Measurements from ENCODE around the gene TBXT.

The TBXT gene

DNA sequence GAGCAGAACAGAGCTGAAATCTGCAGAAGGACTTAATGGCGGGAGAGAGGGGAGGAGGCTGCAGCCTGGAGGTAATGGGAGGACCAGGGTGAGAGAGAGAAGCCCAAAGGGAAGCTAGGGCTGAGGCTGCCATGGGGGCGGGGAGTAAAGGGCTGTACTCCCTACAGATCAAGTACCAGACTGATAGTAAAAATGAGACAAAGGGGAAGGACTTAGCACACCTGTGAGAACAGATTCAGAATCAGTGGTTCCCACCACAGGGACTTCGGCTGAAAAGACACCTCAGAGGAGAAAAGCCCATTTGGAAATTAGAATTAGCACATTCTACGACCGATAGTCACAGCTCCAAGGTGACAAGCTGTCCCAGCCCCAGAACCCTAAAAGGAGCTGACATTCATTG lies 6.4 kb upstream of the TBXT start:
- no peaks in the 10 kb centered on the region for H3K27me3 ChIP-seq (ENCODE audit: insufficient read depth, low read depth)

DNA sequence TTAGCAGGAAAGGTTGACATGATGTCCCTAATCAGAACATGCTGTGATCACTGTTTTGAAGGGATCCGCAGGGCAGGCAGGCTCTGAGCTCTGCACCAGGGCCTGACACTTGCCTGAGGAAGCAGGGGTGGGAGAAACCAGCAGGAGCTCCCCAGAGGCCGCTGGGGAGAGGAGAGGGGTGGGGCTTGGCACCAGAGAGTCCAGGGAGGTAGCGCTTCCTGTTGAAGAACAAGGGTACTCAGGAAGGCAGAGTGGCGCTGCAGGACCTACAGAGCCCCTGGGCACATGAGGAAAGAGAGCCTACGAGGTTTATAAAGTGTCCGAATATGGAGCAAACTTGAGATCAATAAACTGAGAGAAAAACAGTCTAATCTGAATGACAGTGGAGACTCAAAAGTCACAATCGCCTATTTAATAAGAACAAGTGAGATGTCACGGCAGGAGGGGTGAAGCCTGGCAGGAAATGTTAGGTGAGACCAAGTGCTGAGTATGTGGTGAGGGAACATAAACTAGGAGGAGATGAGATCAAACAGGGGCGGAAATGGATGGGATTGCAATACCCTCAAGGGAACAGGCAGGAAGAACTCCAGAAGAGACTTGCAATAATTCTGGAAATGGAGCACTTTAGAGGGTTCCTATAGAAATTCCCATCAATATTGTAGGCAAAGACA lies 5.8 kb upstream of the TBXT start:
- Histone ChIP-seq H3K4me3 (IDR thresholded peaks at IDR 0.05; ENCODE audit: insufficient read depth, low read depth, low read length) (no peak overlapping the region), H3K36me3 (ENCODE audit: insufficient read depth) (no peaks in the 10 kb centered on the region), H3K27ac (no peak overlapping the region), H2AFZ (ENCODE audit: low read depth) (no peak overlapping the region), H3K79me2 (ENCODE audit: insufficient read depth, low read depth) (no peaks in the 10 kb centered on the region), H4K20me1 (ENCODE audit: insufficient read depth) (no peaks in the 10 kb centered on the region), H3K4me1 (ENCODE audit: low read depth, poor library complexity, severe bottlenecking) (no peaks in the 10 kb centered on the region), H3K27me3 (ENCODE audit: insufficient read depth, low read depth) (no peaks in the 10 kb centered on the region), H3K4me2 (no peak overlapping the region), H3K9ac (no peak overlapping the region)
- TF ChIP-seq, protein P1, sequence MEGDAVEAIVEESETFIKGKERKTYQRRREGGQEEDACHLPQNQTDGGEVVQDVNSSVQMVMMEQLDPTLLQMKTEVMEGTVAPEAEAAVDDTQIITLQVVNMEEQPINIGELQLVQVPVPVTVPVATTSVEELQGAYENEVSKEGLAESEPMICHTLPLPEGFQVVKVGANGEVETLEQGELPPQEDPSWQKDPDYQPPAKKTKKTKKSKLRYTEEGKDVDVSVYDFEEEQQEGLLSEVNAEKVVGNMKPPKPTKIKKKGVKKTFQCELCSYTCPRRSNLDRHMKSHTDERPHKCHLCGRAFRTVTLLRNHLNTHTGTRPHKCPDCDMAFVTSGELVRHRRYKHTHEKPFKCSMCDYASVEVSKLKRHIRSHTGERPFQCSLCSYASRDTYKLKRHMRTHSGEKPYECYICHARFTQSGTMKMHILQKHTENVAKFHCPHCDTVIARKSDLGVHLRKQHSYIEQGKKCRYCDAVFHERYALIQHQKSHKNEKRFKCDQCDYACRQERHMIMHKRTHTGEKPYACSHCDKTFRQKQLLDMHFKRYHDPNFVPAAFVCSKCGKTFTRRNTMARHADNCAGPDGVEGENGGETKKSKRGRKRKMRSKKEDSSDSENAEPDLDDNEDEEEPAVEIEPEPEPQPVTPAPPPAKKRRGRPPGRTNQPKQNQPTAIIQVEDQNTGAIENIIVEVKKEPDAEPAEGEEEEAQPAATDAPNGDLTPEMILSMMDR (conservative IDR thresholded peaks at IDR 0.05; ENCODE audit: low read depth, low read length): no peak

More for the DNA sequence above, 6.4 kb upstream of the TBXT start:
- Histone ChIP-seq H3K9ac (no peak overlapping the region), H3K27ac (no peak overlapping the region), H3K4me3 (IDR thresholded peaks at IDR 0.05; ENCODE audit: insufficient read depth, low read depth, low read length) (no peak overlapping the region), H3K4me2 (no peak overlapping the region), H3K36me3 (ENCODE audit: insufficient read depth) (no peaks in the 10 kb centered on the region), H4K20me1 (ENCODE audit: insufficient read depth) (no peaks in the 10 kb centered on the region), H3K79me2 (ENCODE audit: insufficient read depth, low read depth) (no peaks in the 10 kb centered on the region), H2AFZ (ENCODE audit: low read depth) (no peak overlapping the region), H3K4me1 (ENCODE audit: low read depth, poor library complexity, severe bottlenecking) (no peaks in the 10 kb centered on the region)
- TF ChIP-seq, protein P1 (conservative IDR thresholded peaks at IDR 0.05; ENCODE audit: low read depth, low read length): no peak

DNA sequence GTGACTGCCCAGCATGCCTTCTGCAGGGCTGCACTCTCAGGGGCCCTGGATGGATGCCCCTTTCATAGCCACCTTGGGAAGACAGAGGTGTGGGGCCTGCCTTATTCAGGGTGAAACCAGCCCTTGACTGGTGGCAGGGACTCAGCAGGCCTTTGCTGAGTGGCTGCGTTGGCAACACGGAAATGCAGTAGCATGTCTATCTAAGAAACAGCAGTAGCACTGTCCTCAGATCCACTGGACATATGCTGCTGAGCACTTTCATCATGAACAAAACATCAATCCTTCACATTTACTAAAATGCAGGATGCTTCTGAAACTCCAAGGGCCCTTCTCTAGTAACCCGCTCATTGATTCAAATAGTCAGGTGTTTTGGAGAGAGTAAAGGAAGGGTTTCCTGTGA lies 4.9 kb upstream of the TBXT start:
- no peak overlapping the region for H3K4me3 ChIP-seq (IDR thresholded peaks at IDR 0.05; ENCODE audit: insufficient read depth, low read depth, low read length)
- no peaks in the 10 kb centered on the region for H3K79me2 ChIP-seq (ENCODE audit: insufficient read depth, low read depth)
- no peak overlapping the region for H2AFZ ChIP-seq (ENCODE audit: low read depth)
- no peaks in the 10 kb centered on the region for H3K36me3 ChIP-seq (ENCODE audit: insufficient read depth)
- H3K9ac ChIP-seq: no peak overlapping the region
- H3K27ac ChIP-seq: no peak overlapping the region
- no peaks in the 10 kb centered on the region for H4K20me1 ChIP-seq (ENCODE audit: insufficient read depth)
- TF ChIP-seq, protein P1 (conservative IDR thresholded peaks at IDR 0.05; ENCODE audit: low read depth, low read length): no peak
- no peaks in the 10 kb centered on the region for H3K4me1 ChIP-seq (ENCODE audit: low read depth, poor library complexity, severe bottlenecking)
- no peak overlapping the region for H3K4me2 ChIP-seq
- no peaks in the 10 kb centered on the region for H3K27me3 ChIP-seq (ENCODE audit: insufficient read depth, low read depth)

DNA sequence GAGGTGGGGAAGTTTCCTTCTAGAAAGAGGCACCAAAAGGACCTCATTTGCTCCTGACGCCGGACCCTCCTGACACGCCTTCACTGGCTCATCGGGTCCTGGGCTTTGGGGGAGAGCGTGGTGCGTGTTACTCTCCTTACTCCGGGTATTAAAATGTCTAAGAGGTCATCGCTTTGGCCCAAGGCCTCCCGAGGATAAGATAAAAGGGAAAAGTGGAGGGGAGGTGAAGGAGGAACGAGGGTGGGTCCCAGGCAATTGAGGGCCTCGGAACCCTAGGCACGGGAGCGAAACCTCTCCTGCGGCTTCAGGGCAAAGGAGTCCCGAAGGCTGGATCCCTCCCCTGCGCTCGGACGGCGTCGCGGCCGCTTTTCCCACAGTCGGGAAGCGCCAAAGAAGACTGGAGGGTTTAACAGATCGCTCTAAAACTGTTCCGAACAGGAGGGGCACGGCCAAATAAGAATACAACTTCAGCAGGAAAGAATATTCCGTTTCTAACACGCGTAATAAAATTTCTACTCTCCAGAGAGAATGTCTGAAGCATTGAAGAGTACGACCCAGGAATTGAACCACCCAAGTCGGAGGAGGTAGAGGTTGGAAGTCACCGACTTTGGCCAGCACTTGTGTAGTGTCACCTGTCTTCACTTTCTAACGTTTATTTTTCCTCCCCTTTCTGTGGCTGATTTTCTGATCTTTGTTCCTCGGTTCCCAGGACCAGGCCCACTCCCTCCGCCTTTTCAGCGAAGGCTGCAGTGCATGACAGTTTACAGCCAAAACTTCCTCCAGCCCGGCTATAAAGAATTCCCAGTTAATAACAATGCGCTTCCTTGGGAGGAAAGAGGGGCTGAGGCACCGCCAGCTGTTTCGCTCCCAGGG lies 2.1 kb upstream of the TBXT start:
- Histone ChIP-seq H3K27ac (no peak overlapping the region), H3K79me2 (ENCODE audit: insufficient read depth, low read depth) (no peaks in the 10 kb centered on the region), H3K9ac (no peak overlapping the region), H3K27me3 (ENCODE audit: insufficient read depth, low read depth) (no peaks in the 10 kb centered on the region), H3K4me2 (no peak overlapping the region), H3K4me3 (IDR thresholded peaks at IDR 0.05; ENCODE audit: insufficient read depth, low read depth, low read length) (no peak overlapping the region), H3K36me3 (ENCODE audit: insufficient read depth) (no peaks in the 10 kb centered on the region), H2AFZ (ENCODE audit: low read depth) (no peak overlapping the region), H4K20me1 (ENCODE audit: insufficient read depth) (no peaks in the 10 kb centered on the region), H3K4me1 (ENCODE audit: low read depth, poor library complexity, severe bottlenecking) (no peaks in the 10 kb centered on the region)
- TF ChIP-seq, protein P1 (conservative IDR thresholded peaks at IDR 0.05; ENCODE audit: low read depth, low read length): no peak
